COR-L47 (cell line): Measurements from ENCODE around the gene CYP4A11.
"Not testable (repeated sequence)": the region's sequence is repeated elsewhere in the genome, so short reads cannot be mapped to it uniquely, and the experiment has no call there.

Experiments
- DNase-seq: peaks from one replicate; lab custom pipeline; 2025; lab: John Stamatoyannopoulos, UW

Gene CYP4A11

GRCh38 chr1:46941135-46941694, at the start of gene CYP4A11:
Gene CYP4A11, minus strand, starts transcription at chr1:46941476. Its CDS starts 43 bp downstream, at chr1:46941433.
- no peak for DNase-seq

GRCh38 chr1:46990541-46990940, 49.3 kb upstream of the CYP4A11 start:
- DNase-seq = not testable (repeated sequence)

- DNase-seq = no peak
Observed at GRCh38 chr1:46983830-46984586, 42.7 kb upstream of the CYP4A11 start.

- no peak for DNase-seq
Observed at GRCh38 chr1:46983166-46983829, 42.0 kb upstream of the CYP4A11 start.

GRCh38 chr1:46969014-46969619, 27.8 kb upstream of the CYP4A11 start:
- DNase-seq = no peak

- not testable (repeated sequence) for DNase-seq
Observed at GRCh38 chr1:46962272-46962671, 21.0 kb upstream of the CYP4A11 start.

GRCh38 chr1:46961066-46961758, 19.9 kb upstream of the CYP4A11 start:
- no peak for DNase-seq

GRCh38 chr1:46960250-46960649, 19.0 kb upstream of the CYP4A11 start:
- no peak for DNase-seq

GRCh38 chr1:46955116-46955515, 13.8 kb upstream of the CYP4A11 start:
- not testable (repeated sequence) for DNase-seq

- DNase-seq = not testable (repeated sequence)
Observed at GRCh38 chr1:46953847-46954246, 12.6 kb upstream of the CYP4A11 start.

GRCh38 chr1:46949417-46949666, 8.1 kb upstream of the CYP4A11 start:
- not testable (repeated sequence) for DNase-seq

- DNase-seq = no peak
Observed at GRCh38 chr1:46948629-46949416, 7.5 kb upstream of the CYP4A11 start.

GRCh38 chr1:46947706-46948105, 6.4 kb upstream of the CYP4A11 start:
- DNase-seq = not testable (repeated sequence)

- no peak for DNase-seq
Observed at GRCh38 chr1:46942086-46942485, 810 bp upstream of the CYP4A11 start.

- no peak for DNase-seq
Observed at GRCh38 chr1:46940307-46940706, 969 bp downstream of the CYP4A11 start.

GRCh38 chr1:46937270-46937669, 4.0 kb downstream of the CYP4A11 start:
- no peak for DNase-seq

- DNase-seq = no peak
Observed at GRCh38 chr1:46936788-46937187, 4.5 kb downstream of the CYP4A11 start.

GRCh38 chr1:46934852-46935251, 6.4 kb downstream of the CYP4A11 start:
- not testable (repeated sequence) for DNase-seq

GRCh38 chr1:46932020-46932419, 9.3 kb downstream of the CYP4A11 start:
- not testable (repeated sequence) for DNase-seq

- DNase-seq = no peak
Observed at GRCh38 chr1:46931151-46931550, 10.1 kb downstream of the CYP4A11 start.

- DNase-seq = no peak
Observed at GRCh38 chr1:46927249-46927835, 13.9 kb downstream of the CYP4A11 start.
